ENCODE data around the gene MIGA2.
A peak's percentile ranks its signal among the peaks of the same experiment; 100 is the strongest.
"Not testable (repeated sequence)": the region's sequence is repeated elsewhere in the genome, so short reads cannot be mapped to it uniquely, and the experiment has no call there.

Gene MIGA2, protein sequence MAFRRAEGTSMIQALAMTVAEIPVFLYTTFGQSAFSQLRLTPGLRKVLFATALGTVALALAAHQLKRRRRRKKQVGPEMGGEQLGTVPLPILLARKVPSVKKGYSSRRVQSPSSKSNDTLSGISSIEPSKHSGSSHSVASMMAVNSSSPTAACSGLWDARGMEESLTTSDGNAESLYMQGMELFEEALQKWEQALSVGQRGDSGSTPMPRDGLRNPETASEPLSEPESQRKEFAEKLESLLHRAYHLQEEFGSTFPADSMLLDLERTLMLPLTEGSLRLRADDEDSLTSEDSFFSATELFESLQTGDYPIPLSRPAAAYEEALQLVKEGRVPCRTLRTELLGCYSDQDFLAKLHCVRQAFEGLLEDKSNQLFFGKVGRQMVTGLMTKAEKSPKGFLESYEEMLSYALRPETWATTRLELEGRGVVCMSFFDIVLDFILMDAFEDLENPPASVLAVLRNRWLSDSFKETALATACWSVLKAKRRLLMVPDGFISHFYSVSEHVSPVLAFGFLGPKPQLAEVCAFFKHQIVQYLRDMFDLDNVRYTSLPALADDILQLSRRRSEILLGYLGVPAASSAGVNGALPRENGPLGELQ

DNA sequence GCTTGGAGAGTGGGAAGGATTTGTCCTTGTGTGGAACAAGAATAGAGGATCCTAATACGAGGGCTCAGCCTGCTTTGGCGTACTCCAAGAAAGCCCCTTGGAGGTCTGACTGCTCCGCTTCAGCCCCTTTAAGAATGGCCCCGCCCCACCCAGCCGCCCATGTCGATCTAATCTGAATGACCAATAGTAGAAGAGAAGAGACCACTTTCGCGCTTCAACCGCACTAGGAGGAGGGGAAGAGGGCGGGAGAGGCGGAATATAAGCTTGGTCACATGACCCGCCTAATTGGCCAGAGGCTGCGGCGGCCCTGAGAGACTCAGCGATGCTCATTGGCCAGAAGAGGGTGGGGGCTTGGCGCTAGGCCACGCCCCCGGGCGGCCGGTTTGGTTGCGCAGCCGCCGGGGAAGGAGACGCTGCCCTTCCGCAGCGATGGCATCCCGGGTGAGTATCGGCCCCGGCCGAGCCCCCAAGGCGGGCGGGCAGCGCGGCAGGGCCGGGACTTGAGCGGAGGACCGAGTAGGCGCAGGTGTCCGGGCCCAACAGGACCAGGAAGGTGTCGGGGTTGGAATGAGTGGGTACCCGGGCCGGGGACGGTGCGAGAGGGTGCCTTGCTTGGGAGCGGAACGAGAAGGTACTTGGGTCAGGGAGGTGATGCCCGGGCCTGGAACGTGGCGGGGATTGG is at the start of gene MIGA2:
MIGA2 (plus strand) TSS at position 386 of the 682 bp plus-strand sequence. CDS start 3,969 bp downstream, outside the sequence.
- DNase-seq (ENCODE audit: extremely low spot score, insufficient read length, low read depth) (peak; percentile 98), FAIRE-seq (peak; percentile 98)

DNA sequence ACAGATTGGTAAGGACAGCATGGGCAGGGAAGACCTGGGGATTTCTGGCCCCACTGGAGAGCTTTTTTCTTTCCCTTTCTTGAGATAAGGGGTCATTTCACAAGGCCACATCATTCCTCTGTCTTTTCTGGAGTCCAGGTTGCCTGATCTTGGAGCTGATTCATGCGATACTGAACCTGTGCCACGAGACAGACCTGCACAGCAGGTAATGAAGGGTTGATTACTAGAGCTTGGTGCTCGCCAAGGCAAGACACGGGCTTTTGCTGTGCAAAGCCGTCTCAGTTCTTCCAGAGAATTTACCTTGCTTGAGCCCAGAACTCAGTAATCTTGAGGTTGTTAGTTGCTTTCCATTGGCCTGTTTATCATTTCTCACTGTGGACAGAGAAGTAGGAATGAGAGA is 49.8 kb upstream of the MIGA2 start:
- FAIRE-seq (no peak), DNase-seq (ENCODE audit: extremely low spot score, insufficient read length, low read depth) (no peak)

DNA sequence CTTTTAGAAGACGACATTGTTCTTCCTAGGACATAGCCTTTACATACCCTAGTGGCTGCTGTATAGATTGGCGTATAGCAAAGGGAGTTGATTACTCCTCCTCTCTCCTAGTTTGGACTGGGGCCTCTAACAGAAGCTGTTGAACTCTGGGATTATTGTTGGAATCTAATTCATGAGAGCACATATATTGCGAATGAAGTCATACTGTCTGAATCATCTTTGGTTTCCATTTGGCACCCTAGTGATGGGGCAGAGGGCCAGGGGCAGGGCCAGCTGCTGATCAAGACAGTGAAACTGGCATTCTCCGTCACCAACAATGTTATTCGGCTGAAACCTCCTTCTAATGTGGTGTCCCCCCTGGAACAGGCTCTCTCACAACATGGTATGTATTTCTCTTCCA is 48.6 kb upstream of the MIGA2 start:
- FAIRE-seq (no peak), DNase-seq (ENCODE audit: extremely low spot score, insufficient read length, low read depth) (no peak)

DNA sequence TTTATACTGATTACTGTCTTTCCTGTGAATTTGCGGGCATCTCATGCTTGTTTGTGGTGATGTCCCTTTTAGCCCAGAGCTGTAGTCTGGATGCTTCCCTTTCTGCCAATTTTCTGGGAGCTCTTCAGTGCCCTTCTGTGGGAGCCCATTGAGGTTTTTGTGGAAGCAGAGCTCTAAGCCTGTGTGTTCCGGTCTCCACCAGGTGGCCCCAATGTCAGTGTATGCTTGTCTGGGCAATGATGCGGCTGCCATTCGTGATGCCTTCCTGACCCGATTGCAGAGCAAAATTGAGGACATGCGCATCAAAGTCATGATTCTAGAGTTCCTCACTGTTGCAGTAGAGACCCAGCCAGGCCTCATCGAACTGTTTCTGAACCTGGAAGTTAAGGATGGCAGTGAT is 43.4 kb upstream of the MIGA2 start:
- FAIRE-seq (no peak), DNase-seq (ENCODE audit: extremely low spot score, insufficient read length, low read depth) (no peak)

DNA sequence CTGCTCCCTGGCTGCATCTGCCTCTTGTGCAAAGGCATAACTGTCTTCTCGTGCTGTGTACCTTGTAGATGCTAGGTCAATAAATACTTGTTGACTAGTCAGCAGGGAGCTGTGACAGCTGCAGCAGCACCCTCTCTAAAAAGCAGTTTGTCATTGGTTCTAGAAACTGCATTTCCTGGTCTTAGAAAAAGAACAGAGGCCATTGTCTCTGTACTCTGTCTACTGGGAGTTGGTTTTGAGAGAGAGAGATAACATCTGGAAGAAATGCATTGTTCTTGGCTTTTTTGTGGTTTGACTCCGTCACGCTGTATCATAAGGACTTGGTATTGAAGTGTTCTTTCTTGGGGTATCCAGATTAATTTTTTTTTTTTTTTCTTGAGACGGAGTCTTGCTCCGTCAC is 40.6 kb upstream of the MIGA2 start:
- FAIRE-seq (no peak), DNase-seq (ENCODE audit: extremely low spot score, insufficient read length, low read depth) (no peak)

DNA sequence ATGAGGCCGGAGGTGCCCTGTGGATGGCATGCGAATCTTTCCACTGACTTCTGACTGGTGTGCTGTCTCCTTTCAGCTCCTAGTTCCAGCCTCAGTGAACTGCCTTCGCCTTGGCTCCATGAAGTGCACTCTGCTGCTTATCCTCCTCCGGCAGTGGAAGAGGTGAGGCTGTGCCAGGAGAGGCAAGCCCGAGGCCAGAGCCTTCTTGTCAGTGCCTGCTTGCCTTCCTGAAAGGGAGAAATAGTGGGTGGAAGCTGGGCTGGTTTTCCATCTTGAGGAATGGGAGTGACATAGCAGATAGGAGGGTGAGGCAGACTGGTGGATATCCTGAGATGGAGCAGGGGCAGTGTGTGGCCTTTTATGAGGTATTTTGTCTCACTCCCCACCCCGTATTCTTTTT is 38.0 kb upstream of the MIGA2 start:
- DNase-seq (ENCODE audit: extremely low spot score, insufficient read length, low read depth) (no peak), FAIRE-seq (no peak)

DNA sequence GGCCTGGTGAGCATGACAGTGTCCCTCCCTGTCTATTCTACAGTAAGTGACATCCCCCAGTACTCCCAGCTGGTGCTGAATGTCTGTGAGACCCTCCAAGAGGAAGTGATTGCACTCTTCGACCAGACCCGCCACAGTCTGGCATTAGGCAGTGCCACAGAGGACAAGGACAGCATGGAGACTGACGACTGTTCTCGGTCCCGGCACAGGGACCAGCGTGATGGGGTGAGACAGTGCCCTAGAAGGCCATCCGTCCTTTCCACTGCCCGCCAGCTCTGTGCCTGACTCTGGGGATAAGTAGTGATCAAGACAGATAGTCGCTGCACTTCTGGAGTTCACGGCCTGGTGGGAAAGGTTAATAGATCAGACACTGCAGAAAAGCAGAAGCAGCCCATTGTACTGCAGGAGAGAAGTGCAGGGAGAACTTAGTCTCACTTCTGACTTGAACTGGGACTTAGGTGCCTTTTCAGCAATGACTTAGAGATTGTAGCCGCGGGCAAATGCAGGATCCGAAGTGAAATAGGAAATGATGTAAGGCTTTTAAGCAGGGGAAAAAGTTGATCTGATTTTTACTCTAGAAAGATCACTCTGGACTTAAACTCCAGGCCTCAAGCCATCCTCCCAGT is 36.7 kb upstream of the MIGA2 start:
- FAIRE-seq (no peak), DNase-seq (ENCODE audit: extremely low spot score, insufficient read length, low read depth) (no peak)

DNA sequence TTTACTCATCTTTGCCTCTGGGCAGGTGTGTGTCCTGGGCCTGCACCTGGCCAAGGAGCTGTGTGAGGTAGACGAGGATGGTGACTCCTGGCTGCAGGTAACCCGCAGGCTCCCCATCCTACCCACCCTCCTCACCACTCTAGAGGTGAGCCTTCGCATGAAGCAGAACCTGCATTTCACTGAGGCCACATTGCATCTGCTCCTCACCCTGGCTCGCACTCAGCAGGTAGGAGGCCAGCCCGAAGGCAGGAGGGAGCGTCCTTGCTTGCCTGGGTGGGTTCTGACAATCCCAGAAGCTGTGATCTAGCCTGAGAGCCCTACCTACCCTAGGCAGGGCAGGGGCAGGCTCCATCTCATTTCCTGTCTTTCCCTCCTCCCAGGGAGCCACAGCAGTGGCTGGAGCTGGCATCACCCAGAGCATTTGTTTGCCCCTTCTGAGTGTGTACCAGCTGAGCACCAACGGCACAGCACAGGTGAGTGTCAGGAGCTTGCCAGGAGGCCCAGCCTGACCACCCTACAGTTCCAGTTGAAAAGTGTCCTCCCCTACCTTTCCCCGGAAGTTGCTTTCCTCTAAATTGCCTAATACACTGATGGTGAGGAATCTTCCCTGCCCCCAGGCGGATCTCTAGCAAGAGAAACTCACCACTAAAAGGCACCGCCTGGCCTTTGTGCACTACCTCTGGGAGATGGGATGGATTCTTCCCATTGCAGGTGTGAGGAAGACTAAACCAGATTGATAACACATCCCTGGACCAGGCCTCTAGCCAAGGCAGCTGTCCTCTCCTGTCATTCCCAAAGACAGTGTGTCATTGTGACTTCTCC is 34.7 kb upstream of the MIGA2 start:
- DNase-seq (ENCODE audit: extremely low spot score, insufficient read length, low read depth) (no peak), FAIRE-seq (no peak)

DNA sequence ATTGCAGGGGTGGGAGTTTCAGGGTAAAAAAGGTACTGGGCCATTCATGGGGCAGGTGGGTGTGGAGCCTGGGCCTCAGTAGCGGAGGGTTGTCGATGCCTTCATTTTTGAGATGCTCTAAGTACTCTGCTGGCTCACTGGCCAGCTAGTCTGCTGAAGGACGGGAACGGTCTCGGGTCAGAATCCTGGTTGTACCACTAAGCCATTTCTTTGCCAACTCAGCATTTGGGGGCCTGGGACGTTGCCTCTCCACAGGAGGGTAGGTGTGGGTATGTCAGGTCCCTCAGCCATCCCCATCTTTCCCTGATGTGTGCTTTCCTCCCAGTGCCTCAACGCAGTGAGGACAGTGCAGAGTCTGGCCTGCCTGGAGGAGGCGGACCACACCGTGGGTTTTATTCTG is 33.4 kb upstream of the MIGA2 start:
- FAIRE-seq = no peak
- DNase-seq (ENCODE audit: extremely low spot score, insufficient read length, low read depth) = no peak

DNA sequence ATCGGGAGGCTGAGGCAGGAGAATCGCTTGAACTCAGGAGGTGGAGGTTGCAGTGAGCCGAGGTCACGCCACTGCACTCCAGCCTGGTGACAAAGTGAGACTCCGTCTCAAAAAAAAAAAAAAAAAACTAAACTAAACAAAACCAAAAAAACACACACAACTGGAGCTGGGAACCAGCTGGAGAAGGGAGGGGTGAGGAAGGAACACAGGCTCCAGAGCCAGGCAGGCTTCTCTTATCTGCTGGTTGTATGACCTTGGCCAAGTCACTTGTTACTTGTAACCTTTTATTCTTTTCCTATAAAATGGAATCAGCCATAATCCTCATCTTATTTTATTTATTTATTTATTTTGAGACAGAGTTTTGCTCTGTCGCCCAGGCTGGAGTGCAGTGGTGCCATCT is 32.3 kb upstream of the MIGA2 start:
- not testable (repeated sequence) for FAIRE-seq; DNase-seq (ENCODE audit: extremely low spot score, insufficient read length, low read depth)

DNA sequence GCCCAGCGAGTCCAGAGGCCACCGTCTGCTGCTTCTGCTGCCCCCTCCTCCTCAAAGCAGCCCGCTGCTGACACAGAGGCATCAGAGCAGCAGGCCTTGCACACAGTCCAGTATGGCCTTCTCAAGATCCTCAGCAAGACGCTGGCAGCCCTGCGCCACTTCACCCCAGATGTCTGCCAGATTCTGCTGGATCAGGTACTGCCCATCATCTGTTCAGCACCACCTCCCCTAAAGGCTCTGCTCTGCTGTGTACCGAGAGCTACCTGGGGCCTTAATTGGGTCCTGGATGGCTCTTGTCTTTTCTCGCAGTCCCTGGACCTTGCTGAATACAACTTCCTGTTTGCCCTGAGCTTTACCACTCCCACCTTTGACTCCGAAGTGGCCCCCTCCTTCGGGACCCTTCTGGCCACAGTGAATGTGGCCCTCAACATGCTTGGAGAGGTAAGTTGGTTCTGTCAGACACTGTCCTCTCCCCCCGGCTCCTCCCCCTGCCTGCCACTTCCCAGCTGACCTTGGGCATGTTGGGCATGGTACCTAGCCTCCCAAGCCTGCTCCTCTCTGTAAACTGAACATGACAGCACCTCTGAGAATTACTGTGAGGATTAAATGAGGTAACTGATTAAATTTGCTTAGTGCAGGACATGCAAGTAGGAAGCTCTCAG is 31.0 kb upstream of the MIGA2 start:
- DNase-seq (ENCODE audit: extremely low spot score, insufficient read length, low read depth) = no peak
- no peak for FAIRE-seq

DNA sequence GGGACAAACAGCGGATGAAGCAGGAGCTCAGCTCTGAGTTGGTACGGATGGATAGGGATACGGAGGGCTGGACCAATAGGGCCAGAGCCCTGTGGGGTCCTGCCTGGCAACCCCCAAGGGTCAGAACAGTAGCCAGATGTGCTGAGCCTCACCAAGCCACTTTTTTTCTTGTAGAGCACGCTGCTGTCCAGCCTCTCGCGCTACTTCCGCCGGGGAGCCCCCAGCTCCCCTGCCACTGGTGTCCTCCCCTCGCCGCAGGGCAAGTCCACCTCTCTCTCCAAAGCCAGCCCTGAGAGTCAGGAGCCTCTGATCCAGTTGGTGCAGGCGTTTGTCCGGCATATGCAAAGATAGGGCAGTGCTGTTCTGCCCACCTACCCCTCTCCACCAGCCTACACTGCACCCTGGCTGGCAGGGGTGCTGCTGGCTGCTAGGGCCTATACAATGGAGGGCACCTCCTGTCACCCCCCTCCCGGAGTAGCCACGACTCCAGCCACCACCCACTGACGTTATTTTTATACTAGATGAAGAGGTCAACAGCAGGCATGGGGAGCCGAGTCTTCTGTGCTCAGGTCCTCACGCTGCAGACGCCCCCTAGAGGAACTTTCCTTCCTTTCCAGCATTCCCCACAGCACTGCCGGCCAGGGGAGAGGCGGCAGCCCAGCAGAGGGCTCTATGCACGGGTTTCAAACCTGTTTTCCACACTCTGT is 29.9 kb upstream of the MIGA2 start:
- FAIRE-seq (peak; percentile 75), DNase-seq (ENCODE audit: extremely low spot score, insufficient read length, low read depth) (peak; percentile 45)

DNA sequence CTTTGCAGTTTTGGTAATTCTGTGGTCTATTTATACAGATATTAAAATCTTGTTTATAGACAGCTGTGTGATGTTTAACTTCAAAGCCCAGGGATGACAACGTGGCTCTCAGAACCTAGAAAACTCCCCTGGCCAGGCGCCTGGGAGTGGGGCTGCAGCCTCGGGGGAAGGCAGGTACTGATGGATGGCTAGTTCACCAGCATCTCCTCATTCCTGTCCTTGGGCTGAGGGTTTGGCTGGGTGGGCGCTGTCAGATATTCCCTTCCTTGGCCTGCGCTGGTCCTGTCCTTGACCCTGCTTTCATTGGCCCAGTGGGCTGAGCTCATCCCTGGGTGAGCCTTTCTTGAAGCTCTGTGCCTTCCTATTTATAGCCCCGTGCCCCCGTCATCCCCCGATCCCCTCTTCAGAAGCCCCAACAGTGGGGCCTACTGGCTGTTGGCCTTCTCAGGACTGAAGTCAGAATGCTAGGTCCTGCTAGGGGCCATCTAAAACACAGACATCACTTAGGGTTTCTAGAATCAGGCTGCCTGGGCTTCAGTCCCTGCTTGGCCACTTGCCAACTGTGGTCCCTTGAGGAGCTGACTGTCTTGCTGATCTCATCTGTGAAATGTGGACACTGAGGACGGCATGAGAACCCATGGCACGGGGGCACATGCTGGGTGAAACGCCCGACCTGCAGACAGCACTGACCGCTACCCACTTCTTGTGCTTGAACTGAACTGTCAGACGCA is 29.2 kb upstream of the MIGA2 start:
- FAIRE-seq (no peak), DNase-seq (ENCODE audit: extremely low spot score, insufficient read length, low read depth) (no peak)

DNA sequence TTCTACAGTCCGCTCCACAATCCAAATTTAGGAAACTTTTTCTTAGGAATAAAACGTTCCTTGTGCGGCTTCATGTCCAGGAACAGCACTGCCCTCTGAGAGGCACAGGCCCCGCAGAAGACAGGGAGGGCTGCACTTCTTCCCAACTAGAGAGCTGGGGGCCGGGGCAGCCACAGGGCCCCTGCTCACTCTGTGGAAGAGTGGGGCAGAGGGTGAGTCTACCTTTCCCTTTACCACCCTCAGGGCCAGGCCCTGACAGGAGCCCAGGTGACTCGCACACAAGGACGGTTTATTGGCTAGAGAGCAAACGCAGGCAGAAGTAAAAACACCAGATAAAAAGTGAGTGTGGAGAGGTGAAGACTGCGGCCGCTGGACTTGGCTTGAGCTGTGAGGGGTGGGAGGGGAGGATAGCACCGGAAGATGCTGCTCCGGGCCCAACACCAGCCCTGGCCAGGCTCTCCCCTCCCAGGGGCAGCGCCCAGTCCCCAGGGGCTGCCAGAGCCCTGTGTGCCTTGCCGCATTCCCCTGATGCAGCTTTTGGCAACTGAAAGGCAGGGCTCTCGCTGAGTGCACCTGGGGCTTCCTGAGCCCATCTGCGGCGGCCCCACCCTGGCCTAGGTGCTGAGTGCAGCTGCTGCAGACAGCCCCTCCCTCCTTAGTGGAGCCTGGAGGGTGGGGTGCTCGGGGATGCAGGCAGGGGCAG is 28.5 kb upstream of the MIGA2 start:
- FAIRE-seq (no peak), DNase-seq (ENCODE audit: extremely low spot score, insufficient read length, low read depth) (no peak)

DNA sequence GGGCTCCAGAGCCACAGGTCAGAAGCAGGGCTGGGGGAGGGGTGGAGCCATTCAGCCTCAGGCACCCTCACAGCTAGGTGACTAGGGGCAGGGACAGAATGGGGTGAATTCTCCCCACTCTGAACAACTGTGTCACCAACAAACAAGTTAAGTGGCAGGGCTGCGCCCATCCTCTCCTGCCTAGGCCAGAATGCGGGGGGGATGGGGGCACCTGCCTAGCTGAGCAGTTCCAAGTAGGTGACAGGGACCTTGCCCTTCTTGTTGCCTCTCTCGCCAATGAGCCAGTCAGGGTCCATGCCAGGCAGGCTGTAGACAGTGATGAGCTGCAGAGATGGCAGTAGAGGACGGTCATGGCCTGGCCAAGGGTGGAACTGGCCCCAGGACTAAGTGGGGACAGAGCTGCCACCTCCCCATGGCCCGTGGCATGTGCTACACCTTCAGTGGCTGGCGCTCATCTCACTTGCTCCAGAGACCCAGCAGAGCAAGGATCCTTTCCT is 27.9 kb upstream of the MIGA2 start:
- FAIRE-seq (no peak), DNase-seq (ENCODE audit: extremely low spot score, insufficient read length, low read depth) (no peak)

DNA sequence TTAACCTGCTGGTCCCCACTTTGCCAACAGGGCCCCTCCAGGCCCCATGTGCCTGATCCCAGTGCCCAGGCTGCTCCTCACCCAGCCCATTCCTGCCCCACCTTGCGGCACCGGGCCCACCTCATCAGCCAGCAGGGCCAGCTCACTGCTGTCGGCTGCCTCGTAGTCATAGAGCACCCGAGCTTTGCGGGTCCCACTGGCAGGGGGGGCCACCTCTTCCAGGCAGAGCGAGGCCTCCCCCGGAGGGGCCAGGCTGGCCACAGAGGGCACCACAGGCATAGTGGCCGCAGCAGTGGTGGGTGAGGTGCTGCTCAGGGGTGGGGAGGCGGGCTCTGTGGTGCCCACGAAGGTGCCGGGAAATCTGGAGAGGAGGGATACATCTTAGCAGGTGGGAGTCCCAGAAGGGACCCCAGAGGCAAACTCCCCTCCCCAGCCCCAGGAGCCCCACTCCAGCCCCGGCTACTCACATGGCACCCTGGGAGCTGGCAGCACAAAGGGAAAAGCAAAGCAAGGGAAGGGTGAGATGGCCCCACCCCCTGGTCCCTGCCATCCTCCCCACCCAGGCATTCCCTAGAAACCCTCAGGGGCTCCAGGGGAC is 27.3 kb upstream of the MIGA2 start:
- FAIRE-seq (no peak), DNase-seq (ENCODE audit: extremely low spot score, insufficient read length, low read depth) (no peak)

DNA sequence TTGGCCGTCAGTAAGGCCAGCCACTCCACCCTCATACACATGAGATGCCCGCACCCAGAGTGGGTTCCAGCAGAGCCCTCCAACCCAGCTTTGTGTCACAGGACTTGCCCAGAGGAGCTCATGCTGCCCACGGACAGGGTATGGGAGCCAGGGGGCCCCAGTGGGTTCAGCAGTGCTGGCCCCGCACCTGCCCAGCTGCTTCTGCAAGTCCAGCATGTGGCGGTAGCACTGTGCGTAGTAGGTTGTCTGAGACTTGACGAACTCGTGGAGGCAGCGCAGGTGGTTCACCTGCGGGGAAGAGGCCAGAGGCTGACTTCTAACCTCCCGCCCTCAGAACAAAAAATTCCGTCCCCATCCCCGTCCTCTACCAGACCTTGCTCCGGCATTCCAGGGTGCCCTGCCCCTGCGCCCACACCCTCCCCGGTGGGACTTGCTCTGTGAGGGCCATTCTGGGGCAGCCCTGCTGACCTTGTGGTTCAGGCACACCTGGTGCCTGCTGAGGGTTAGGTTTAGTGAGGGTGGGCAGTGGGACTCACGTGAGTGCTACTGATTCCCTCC is 26.8 kb upstream of the MIGA2 start:
- FAIRE-seq (no peak), DNase-seq (ENCODE audit: extremely low spot score, insufficient read length, low read depth) (no peak)
